SK-N-MC (cell line): Measurements from ENCODE around the gene PICK1.
A peak's percentile ranks its signal among the peaks of the same experiment; 100 is the strongest.

ENCODE experiments used
- DNase-seq: peaks from one replicate; pipeline ENCODE4 v3.0.0-alpha.2; 2011; ENCODE audit warnings: low read depth, low spot score
- H3K27ac ChIP-seq: fragments of 200-600 bp; sonication (generic); 2 replicates; pipeline ENCODE4 v1.5.1; 2016; ENCODE audit warnings: mixed run types
- H3K36me3 ChIP-seq: fragments of 200-600 bp; sonication (generic); 2 replicates; pipeline ENCODE4 v1.6.1; 2017; ENCODE audit warnings: antibody characterized with exemption, low read length, mixed read lengths; ENCODE audit not compliant: insufficient read depth
- H3K4me3 ChIP-seq: fragments of 200-600 bp; sonication (generic); 2 replicates; pipeline ENCODE4 v1.5.1; 2016
- H3K9ac ChIP-seq: fragments of 200-600 bp; sonication (generic); 2 replicates; pipeline ENCODE4 v1.8.0; 2017; ENCODE audit warnings: mixed run types, mixed read lengths; ENCODE audit not compliant: insufficient read length
- H3K9me3 ChIP-seq: fragments of 200-600 bp; sonication (generic); 2 replicates; pipeline ENCODE4 v1.6.1; 2017; ENCODE audit warnings: low read depth, mild to moderate bottlenecking, antibody characterized with exemption, low read length, moderate library complexity, mixed read lengths
- EZH2 ChIP-seq: fragments of 200-600 bp; sonication (generic); IDR thresholded peaks from one replicate; pipeline ENCODE4 v1.6.1; 2017; ENCODE audit warnings: antibody characterized with exemption
- FOXP2 ChIP-seq: optimal IDR thresholded peaks from 2 replicates; pipeline ENCODE3; 2011; ENCODE audit warnings: mild to moderate bottlenecking, moderate library complexity; ENCODE audit not compliant: insufficient read depth; ENCODE audit errors: extremely low read length, control extremely low read depth
- POLR2AphosphoS5 ChIP-seq: IDR thresholded peaks from 2 replicates; pipeline ENCODE4 v1.6.1; 2012; ENCODE audit warnings: mild to moderate bottlenecking, low read depth, low read length, borderline replicate concordance

PICK1 gene

DNA sequence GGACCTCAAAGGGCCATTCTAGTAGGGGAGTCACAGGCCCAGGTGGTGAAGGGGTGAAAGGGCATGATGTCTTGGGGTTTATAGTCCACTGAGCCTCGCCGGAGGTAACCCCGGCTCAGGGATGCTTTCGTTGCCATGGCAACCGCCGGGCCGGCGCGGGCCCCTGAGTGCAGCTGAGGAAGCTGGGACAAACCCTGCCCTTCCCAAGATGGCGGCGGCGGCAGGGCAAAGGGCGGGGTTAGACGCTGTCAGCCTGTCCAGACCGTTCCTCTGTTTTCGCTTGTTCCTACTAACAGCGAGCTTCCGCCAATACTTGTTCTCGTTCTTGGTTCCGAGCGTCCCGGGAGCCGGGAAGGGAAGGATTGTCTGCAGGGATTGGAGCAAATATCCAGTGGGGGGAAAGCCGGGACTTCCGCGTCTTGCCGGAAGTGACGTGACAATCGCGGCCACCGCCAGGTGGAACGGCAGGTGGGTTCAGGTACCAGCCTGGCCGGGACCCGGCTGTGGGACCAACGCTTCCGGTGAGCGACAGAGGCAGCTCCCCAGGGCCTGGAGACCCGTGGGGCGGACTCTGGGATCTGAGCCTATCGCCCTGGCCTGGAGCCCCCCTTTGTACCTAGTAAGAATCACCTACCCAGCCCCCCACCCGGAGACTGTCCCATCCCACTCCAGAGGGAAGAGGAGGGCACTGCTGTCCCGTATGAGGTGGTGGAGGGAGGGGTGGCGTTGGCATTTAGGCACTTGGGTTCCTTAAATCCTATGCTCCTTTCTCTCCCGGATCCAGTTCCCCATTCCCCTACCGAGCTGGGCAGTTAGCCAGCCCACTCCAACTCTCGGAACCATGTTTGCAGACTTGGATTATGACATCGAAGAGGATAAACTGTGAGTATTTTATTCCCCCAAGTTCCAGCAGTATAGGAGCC lies at the start of gene PICK1:
TSS of gene PICK1 (plus strand) at position 436 of the 923 bp plus-strand sequence. CDS start at position 842, 406 bp downstream.
- TF ChIP-seq EZH2 (no peak), FOXP2 (peak; percentile 43)
- H3K36me3 ChIP-seq = 0 out of 2 replicates have a peak, but pooled peaks cover 3% of the 10 kb centered on the region
- peak within 1 kb of the TSS; percentile 84; the same call in 1 of the 2 replicates for H3K27ac ChIP-seq
- peak; percentile 40 for DNase-seq
- H3K4me3 ChIP-seq = peak within 1 kb of the TSS; percentile 76
- H3K9ac ChIP-seq = peak within 1 kb of the TSS; percentile 80
- H3K9me3 ChIP-seq = no peaks in the 10 kb centered on the region

DNA sequence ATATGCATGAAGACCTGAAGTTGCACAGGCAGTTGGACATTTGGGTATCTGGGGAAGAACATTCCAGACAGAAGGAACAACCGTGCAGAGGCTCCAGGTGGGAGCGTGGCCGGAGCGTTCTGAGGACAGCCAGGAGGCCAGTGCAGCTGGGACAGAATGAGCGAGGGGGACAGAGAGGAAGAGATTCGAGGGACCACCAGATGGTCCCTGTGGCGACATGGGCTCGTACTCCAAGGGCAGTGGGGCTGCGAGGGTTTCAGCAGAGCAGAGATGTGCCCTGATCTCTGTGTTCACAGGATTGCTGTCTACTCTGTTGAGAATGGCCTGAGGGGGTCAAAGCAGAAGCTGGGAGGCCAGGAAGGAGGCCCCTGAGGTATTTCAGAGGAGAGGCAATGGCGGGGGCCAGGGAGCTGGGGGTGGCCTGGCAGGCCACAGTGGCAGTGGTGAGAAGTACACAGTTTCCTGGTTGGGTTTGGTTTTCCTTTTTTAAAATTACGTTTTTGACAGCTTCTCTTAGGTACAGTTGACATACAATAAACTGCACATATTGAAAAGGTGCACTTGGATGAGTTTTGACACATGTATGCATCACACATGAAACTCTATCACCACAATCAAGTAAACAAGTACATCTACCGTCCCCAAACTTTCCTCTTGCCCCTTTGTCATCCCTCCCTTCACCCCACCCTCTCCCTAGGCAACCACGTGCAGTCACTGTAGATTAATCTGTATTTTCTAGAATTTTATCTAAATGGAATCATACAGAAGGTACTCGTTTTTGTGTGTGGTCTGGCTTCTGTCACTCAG lies 48.0 kb upstream of the PICK1 start:
- Histone ChIP-seq H3K9ac (no peak overlapping the region), H3K27ac (no peak overlapping the region), H3K36me3 (no peaks in the 10 kb centered on the region), H3K4me3 (no peak overlapping the region), H3K9me3 (no peaks in the 10 kb centered on the region)
- TF ChIP-seq FOXP2 = no peak
- TF ChIP-seq EZH2 = no peak
- no peak for TF ChIP-seq POLR2AphosphoS5
- DNase-seq = no peak

DNA sequence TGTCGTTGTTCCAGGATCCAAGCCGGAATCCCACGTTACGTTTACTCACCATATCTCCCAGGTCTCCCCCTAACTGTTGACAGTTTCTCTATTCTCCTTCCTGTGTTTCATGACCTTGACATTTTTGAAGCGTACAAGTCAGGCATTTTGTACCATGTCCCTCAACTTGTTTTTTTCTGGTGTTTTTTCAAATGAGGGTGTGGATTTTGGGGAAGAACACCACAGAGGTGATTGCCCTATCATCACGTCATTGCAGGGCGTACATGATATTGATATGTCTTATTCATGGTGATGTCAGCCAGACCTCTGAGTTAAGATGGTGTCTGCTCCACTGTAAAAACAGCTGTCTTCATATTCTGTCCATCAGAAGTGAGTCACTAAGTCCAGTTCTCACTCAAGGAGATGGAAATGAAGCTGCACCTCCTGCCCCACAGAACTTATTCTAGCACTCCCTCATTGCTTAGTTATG lies 44.6 kb upstream of the PICK1 start:
- Histone ChIP-seq H3K27ac (no peak overlapping the region), H3K4me3 (no peak overlapping the region), H3K9me3 (no peaks in the 10 kb centered on the region), H3K9ac (no peak overlapping the region), H3K36me3 (no peaks in the 10 kb centered on the region)
- no peak for DNase-seq
- TF ChIP-seq FOXP2 (no peak), POLR2AphosphoS5 (no peak), EZH2 (no peak)

DNA sequence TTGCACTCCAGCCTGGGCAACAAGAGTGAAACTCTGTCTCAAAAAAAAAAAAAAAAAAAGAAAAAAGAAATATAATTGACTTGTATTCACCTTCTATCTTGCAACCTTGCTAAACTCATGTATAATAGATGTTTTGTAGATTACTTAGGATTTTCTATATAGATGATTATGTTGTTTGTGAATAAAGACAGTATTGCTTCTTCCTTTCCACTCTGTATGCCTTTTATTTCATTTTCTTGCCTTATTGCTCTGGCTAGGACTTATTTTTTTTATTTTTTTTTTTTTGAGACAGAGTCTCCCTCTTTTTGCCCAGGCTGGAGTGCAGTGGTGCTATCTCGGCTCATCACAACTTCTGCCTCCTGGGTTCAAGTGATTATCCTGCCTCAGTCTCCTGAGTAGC lies 43.1 kb upstream of the PICK1 start:
- Histone ChIP-seq H3K27ac (no peak overlapping the region), H3K4me3 (no peak overlapping the region), H3K9me3 (no peaks in the 10 kb centered on the region), H3K36me3 (no peaks in the 10 kb centered on the region), H3K9ac (no peak overlapping the region)
- TF ChIP-seq EZH2 = no peak
- TF ChIP-seq POLR2AphosphoS5 = no peak
- TF ChIP-seq FOXP2 = no peak
- no peak for DNase-seq

DNA sequence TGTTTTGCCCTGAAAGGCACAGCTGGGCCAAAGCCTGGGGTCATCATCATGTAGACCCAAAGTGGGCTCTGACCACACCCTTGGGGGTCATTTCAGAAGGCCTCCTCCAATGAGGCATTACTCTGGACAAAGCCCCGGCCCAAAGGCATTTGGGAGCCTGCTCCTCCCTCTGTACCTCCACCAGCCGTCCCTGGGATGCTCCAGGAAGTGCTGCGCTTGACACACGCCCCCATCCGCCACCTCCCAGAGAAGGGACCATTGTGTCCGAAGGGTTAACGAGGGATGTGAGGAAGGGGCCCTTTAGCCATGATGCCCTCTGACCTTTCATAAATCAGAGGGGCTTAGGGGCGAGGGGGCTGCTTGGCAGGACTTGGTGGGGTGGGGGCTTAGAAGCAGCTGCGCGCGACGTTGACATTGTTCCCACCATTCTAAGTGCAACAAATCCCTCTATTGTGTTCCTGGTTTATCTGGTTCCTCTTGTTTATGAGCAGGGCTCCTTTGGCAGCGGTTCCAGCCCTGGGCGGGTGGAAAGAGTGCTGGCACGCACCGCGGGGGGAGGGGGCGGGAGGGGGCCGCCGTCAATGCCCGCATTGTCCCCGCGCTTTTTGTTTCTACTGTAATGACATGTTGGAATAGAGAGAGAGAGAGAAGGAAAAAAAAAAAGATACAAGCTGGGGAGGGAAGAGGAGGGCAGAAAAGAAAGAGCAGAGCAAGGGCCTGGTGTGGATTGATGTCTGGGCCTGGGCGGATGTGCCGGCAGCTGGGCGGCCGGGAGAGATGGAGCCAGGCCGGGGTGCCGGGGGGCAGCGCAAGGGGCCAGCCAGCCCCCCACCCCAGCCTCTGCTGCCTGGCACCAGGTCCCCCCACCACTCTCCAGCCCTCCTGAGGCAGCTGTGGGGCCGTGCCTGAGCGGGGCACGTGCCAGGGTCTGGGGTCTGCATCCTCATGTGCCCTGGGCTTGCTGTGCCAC lies 40.7 kb upstream of the PICK1 start:
- Histone ChIP-seq H3K27ac (no peak overlapping the region), H3K9ac (no peak overlapping the region), H3K9me3 (no peaks in the 10 kb centered on the region), H3K4me3 (no peak overlapping the region), H3K36me3 (no peaks in the 10 kb centered on the region)
- DNase-seq = no peak
- TF ChIP-seq POLR2AphosphoS5 (no peak), EZH2 (no peak)

DNA sequence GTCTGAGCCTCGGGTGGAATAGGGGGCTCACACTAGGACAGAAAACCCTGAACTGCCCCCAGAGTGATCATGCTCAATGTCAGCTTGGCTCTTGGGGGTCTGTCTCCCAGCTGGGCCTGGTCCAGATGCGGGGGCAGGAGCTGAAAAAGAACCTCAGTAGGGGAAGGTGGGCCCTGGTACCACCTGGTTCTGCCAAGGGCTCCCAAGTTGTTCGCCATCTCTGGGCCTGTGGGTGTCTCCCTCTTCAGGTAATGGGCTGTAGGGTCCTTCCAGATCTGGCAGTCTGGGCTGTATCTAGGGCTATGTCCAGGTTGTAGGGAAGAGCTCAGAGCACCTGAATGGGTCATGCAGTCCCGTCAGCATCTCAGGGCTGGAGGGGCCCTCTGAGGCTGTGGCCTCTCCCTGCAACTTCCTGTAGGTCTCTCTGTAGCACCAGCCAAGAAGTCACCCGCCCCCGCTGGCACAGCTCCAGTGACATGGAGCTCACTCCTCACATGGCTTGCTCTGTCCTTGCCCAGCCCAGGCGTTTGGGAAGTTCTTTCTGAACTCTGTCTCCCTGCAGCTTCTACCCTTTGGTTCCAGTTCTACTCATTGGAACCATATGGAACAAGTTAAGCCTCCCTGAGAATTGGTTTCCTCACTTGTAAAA lies 39.8 kb upstream of the PICK1 start:
- no peak overlapping the region for H3K27ac ChIP-seq
- no peak overlapping the region for H3K9ac ChIP-seq
- no peaks in the 10 kb centered on the region for H3K36me3 ChIP-seq
- no peaks in the 10 kb centered on the region for H3K9me3 ChIP-seq
- no peak overlapping the region for H3K4me3 ChIP-seq
- no peak for DNase-seq
- TF ChIP-seq POLR2AphosphoS5 (no peak), EZH2 (no peak), FOXP2 (no peak)
